Activated CD4-positive, alpha-beta T cell treated with anti-CD3 and anti-CD28 coated beads, Interleukin-2, amount 10 ng/mL, durations not matched to agents 7 days and 5 days (primary cell): ENCODE results near the gene ZBTB32. TPM values are rescaled to one million over a fixed set of nuclear protein-coding genes. Genes with fewer than 3 reads are reported as not detected.
"Not testable (repeated sequence)": the region's sequence is repeated elsewhere in the genome, so short reads cannot be mapped to it uniquely, and the experiment has no call there.

Experiments
- CTCF ChIA-PET: fragments of 350-600 bp; sonication (Branson Sonifier 250); formaldehyde crosslinking; loops from one replicate; lab custom pipeline; 2021; ENCODE audit warnings: antibody characterized with exemption; lab: Charles Lee
- POLR2A ChIA-PET: fragments of 350-600 bp; sonication (Branson Sonifier 250); formaldehyde crosslinking; loops from one replicate; lab custom pipeline; 2021; ENCODE audit warnings: antibody characterized with exemption; lab: Charles Lee
- DNase-seq: peaks from one replicate; pipeline ENCODE4 v3.0.0-alpha.2; 2020
- H3K27ac Mint-ChIP-seq: one replicate; pipeline ENCODE4 v1.8.0; 2021; ENCODE audit warnings: mild to moderate bottlenecking, moderate library complexity, mixed read lengths
- H3K27me3 Mint-ChIP-seq: one replicate; pipeline ENCODE4 v1.8.0; 2021; ENCODE audit warnings: mixed read lengths
- H3K36me3 Mint-ChIP-seq: one replicate; pipeline ENCODE4 v1.8.0; 2021; ENCODE audit warnings: low read depth, mixed read lengths
- H3K4me1 Mint-ChIP-seq: one replicate; pipeline ENCODE4 v1.8.0; 2021; ENCODE audit warnings: mixed read lengths
- H3K4me3 Mint-ChIP-seq: one replicate; pipeline ENCODE4 v1.8.0; 2021; ENCODE audit warnings: mild to moderate bottlenecking, moderate library complexity, mixed read lengths
- H3K9me3 Mint-ChIP-seq: one replicate; pipeline ENCODE4 v1.8.0; 2021; ENCODE audit warnings: mixed read lengths
- total RNA-seq, 2 experiments: library from RNA; stranded (reverse); gene quantifications; one replicate each; pipeline ENCODE4 v1.2.3, GENCODE V29; 2021

Gene ZBTB32
- total RNA-seq, 2 experiments from 2014 or later, result 15.4 to 17.3 TPM

GRCh38 chr19:35724132-35724531 is 19.8 kb downstream of the ZBTB32 start:
- POLR2A ChIA-PET, H3K4me3 Mint-ChIP-seq, DNase-seq, H3K9me3 Mint-ChIP-seq, H3K27me3 Mint-ChIP-seq, H3K27ac Mint-ChIP-seq: not testable (repeated sequence)
- CTCF ChIA-PET, result interaction anchor here (2.9 kb wide), 1 partner anchor 13 kb away, joined by 13 read pairs; no protein-coding TSS in a partner anchor
- H3K4me1 Mint-ChIP-seq, result peaks cover 13% of the 10 kb centered on the region
- H3K36me3 Mint-ChIP-seq, result peaks cover 63% of the 10 kb centered on the region

GRCh38 chr19:35724560-35724959 is 20.2 kb downstream of the ZBTB32 start:
- Mint-ChIP-seq H3K27ac (no peak overlapping the region), H3K4me3 (no peak overlapping the region), H3K36me3 (peaks cover 66% of the 10 kb centered on the region), H3K27me3 (no peaks in the 10 kb centered on the region), H3K4me1 (peaks cover 9% of the 10 kb centered on the region), H3K9me3 (no peaks in the 10 kb centered on the region)
- ChIA-PET POLR2A (no interaction called here), CTCF (interaction anchor here (2.9 kb wide), 1 partner anchor 12 kb away, joined by 13 read pairs; no protein-coding TSS in a partner anchor)
- DNase-seq, result no peak

- Mint-ChIP-seq H3K9me3 (no peaks in the 10 kb centered on the region), H3K4me1 (peaks cover 6% of the 10 kb centered on the region), H3K36me3 (peaks cover 69% of the 10 kb centered on the region), H3K27ac (no peak overlapping the region), H3K27me3 (no peaks in the 10 kb centered on the region), H3K4me3 (no peak overlapping the region)
- no peak for DNase-seq
- ChIA-PET POLR2A (no interaction called here), CTCF (interaction anchor here (2.9 kb wide), 1 partner anchor 11 kb away, joined by 13 read pairs; no protein-coding TSS in a partner anchor)
Measured at GRCh38 chr19:35725216-35725861, 21.0 kb downstream of the ZBTB32 start.

- Mint-ChIP-seq H3K4me3 (no peak overlapping the region), H3K4me1 (no peaks in the 10 kb centered on the region), H3K27me3 (no peaks in the 10 kb centered on the region), H3K36me3 (peaks cover 70% of the 10 kb centered on the region), H3K9me3 (no peaks in the 10 kb centered on the region), H3K27ac (no peak overlapping the region)
- no peak for DNase-seq
- CTCF ChIA-PET, result interaction anchor here (0.8 to 2.4 kb wide), 7 partner anchors 10 to 93 kb away, joined by 3 to 11 read pairs (median 4); partner anchors contain the start of gene LIN37
- POLR2A ChIA-PET, result no interaction called here
Measured at GRCh38 chr19:35727053-35727955, 22.9 kb downstream of the ZBTB32 start.

GRCh38 chr19:35727956-35728706 is 23.8 kb downstream of the ZBTB32 start:
- CTCF ChIA-PET, result interaction anchor here (0.8 to 2.4 kb wide), 5 partner anchors 9 to 92 kb away, joined by 4 to 11 read pairs (median 7); partner anchors contain the start of gene LIN37
- no peak overlapping the region for H3K27ac Mint-ChIP-seq
- no peaks in the 10 kb centered on the region for H3K9me3 Mint-ChIP-seq
- H3K36me3 Mint-ChIP-seq, result peaks cover 65% of the 10 kb centered on the region
- DNase-seq, result no peak
- H3K27me3 Mint-ChIP-seq, result no peaks in the 10 kb centered on the region
- POLR2A ChIA-PET, result no interaction called here
- H3K4me1 Mint-ChIP-seq, result no peaks in the 10 kb centered on the region
- H3K4me3 Mint-ChIP-seq, result no peak overlapping the region

- Mint-ChIP-seq H3K9me3 (no peaks in the 10 kb centered on the region), H3K27me3 (no peaks in the 10 kb centered on the region), H3K27ac (no peak overlapping the region), H3K4me3 (no peak overlapping the region), H3K4me1 (no peaks in the 10 kb centered on the region), H3K36me3 (peaks cover 63% of the 10 kb centered on the region)
- POLR2A ChIA-PET, result no interaction called here
- CTCF ChIA-PET, result interaction anchor here (1.2 to 2.4 kb wide), 4 partner anchors 8 to 35 kb away, joined by 4 to 11 read pairs (median 9); partner anchors contain the start of gene LIN37
- DNase-seq, result no peak
Measured at GRCh38 chr19:35729021-35729420, 24.7 kb downstream of the ZBTB32 start.

- ChIA-PET CTCF (interaction anchor here (0.8 to 2.3 kb wide), 2 partner anchors 10 to 11 kb away, joined by 3 to 11 read pairs; no protein-coding TSS in a partner anchor), POLR2A (no interaction called here)
- H3K27ac Mint-ChIP-seq, result no peak overlapping the region
- no peaks in the 10 kb centered on the region for H3K4me1 Mint-ChIP-seq
- no peak for DNase-seq
- H3K4me3 Mint-ChIP-seq, result no peak overlapping the region
- no peaks in the 10 kb centered on the region for H3K9me3 Mint-ChIP-seq
- no peaks in the 10 kb centered on the region for H3K27me3 Mint-ChIP-seq
- peaks cover 67% of the 10 kb centered on the region for H3K36me3 Mint-ChIP-seq
Measured at GRCh38 chr19:35729763-35730162, 25.4 kb downstream of the ZBTB32 start.

GRCh38 chr19:35730326-35730725 is 26.0 kb downstream of the ZBTB32 start:
- Mint-ChIP-seq H3K27ac (no peak overlapping the region), H3K9me3 (no peaks in the 10 kb centered on the region), H3K27me3 (no peaks in the 10 kb centered on the region), H3K4me3 (no peak overlapping the region), H3K4me1 (no peaks in the 10 kb centered on the region), H3K36me3 (peaks cover 64% of the 10 kb centered on the region)
- ChIA-PET POLR2A (no interaction called here), CTCF (interaction anchor here (0.8 kb wide), 1 partner anchor 12 kb away, joined by 3 read pairs; no protein-coding TSS in a partner anchor)
- DNase-seq, result no peak

- Mint-ChIP-seq H3K27ac (no peak overlapping the region), H3K9me3 (no peaks in the 10 kb centered on the region), H3K4me3 (no peak overlapping the region), H3K4me1 (peaks cover 2% of the 10 kb centered on the region), H3K36me3 (peaks cover 54% of the 10 kb centered on the region), H3K27me3 (no peaks in the 10 kb centered on the region)
- no peak for DNase-seq
- CTCF ChIA-PET, result no interaction called here
- POLR2A ChIA-PET, result no interaction called here
Measured at GRCh38 chr19:35731353-35731752, 27.0 kb downstream of the ZBTB32 start.

- ChIA-PET POLR2A (no interaction called here), CTCF (interaction anchor here (0.7 to 0.9 kb wide), 2 partner anchors 9 kb away, joined by 3 read pairs; no protein-coding TSS in a partner anchor)
- Mint-ChIP-seq H3K4me1 (peaks cover 5% of the 10 kb centered on the region), H3K36me3 (peaks cover 53% of the 10 kb centered on the region), H3K4me3 (no peak overlapping the region), H3K27me3 (no peaks in the 10 kb centered on the region), H3K27ac (no peak overlapping the region), H3K9me3 (no peaks in the 10 kb centered on the region)
- DNase-seq, result no peak
Measured at GRCh38 chr19:35731779-35732405, 27.5 kb downstream of the ZBTB32 start.

GRCh38 chr19:35732540-35733179 is 28.3 kb downstream of the ZBTB32 start:
- ChIA-PET POLR2A (interaction anchor here (0.6 kb wide), 1 partner anchor 54 kb away, joined by 4 read pairs; no protein-coding TSS in a partner anchor), CTCF (interaction anchor here (0.7 to 0.9 kb wide), 2 partner anchors 8 to 9 kb away, joined by 3 read pairs; no protein-coding TSS in a partner anchor)
- Mint-ChIP-seq H3K4me3 (no peak overlapping the region), H3K9me3 (no peaks in the 10 kb centered on the region), H3K36me3 (peaks cover 55% of the 10 kb centered on the region), H3K4me1 (peaks cover 12% of the 10 kb centered on the region), H3K27ac (no peak overlapping the region), H3K27me3 (no peaks in the 10 kb centered on the region)
- no peak for DNase-seq
